HepG2 (cell line): ENCODE data around the gene RASL10A. TPM values are rescaled to one million over a fixed set of nuclear protein-coding genes. Genes with fewer than 3 reads are reported as not detected.

Experiments
- CCAR2 ChIP-seq: fragments of 200-400 bp; formaldehyde crosslinking; optimal IDR thresholded peaks from 2 replicates; pipeline ENCODE3; 2018; ENCODE audit warnings: low read depth, mild to moderate bottlenecking, low read length, moderate library complexity
- HNRNPUL1 ChIP-seq: fragments of 200-400 bp; formaldehyde crosslinking; IDR thresholded peaks from 2 replicates; pipeline ENCODE4 v1.6.1; 2017; ENCODE audit warnings: low read depth, mild to moderate bottlenecking, low read length, moderate library complexity
- KLF16 ChIP-seq, 2 experiments: sonication (generic) in 1 of 2; formaldehyde crosslinking in 1 of 2; IDR thresholded peaks; 2 replicates each; pipeline versions ENCODE4 v1.6.1 to v1.8.0; 2016 to 2023; ENCODE audit warnings: missing genetic modification reagents in 2 of 2, missing compliant biosample characterization in 1 of 2
- ZBTB7A ChIP-seq: sonication (generic); formaldehyde crosslinking; IDR thresholded peaks from 2 replicates; pipeline ENCODE4 v1.8.0; 2022; ENCODE audit warnings: mild to moderate bottlenecking, missing genetic modification reagents
- ZNF124 ChIP-seq: sonication (generic); formaldehyde crosslinking; IDR thresholded peaks from 2 replicates; pipeline ENCODE4 v1.4.0; 2020; ENCODE audit warnings: missing genetic modification reagents
- ZNF251 ChIP-seq: sonication (generic); formaldehyde crosslinking; IDR thresholded peaks from 2 replicates; pipeline ENCODE4 v1.9.0; 2021; ENCODE audit warnings: mild to moderate bottlenecking, missing genetic modification reagents
- ZNF367 ChIP-seq: sonication (generic); formaldehyde crosslinking; IDR thresholded peaks from 2 replicates; pipeline ENCODE4 v1.4.0; 2020; ENCODE audit warnings: missing genetic modification reagents, borderline replicate concordance
- ZNF468 ChIP-seq: sonication (generic); formaldehyde crosslinking; IDR thresholded peaks from 2 replicates; pipeline ENCODE4 v1.8.0; 2022; ENCODE audit warnings: mild to moderate bottlenecking, moderate library complexity, missing genetic modification reagents
- ZNF572 ChIP-seq: sonication (generic); formaldehyde crosslinking; IDR thresholded peaks from 2 replicates; pipeline ENCODE4 v1.5.1; 2020; ENCODE audit warnings: mild to moderate bottlenecking, missing genetic modification reagents
- ZNF589 ChIP-seq: sonication (generic); formaldehyde crosslinking; conservative IDR thresholded peaks from 2 replicates; pipeline ENCODE4 v1.8.0; 2022; ENCODE audit warnings: mild to moderate bottlenecking, moderate library complexity, missing genetic modification reagents
- ZNF7 ChIP-seq: IDR thresholded peaks from 2 replicates; pipeline ENCODE4 v1.6.1; 2016; ENCODE audit warnings: missing biosample characterization, missing genetic modification reagents
- polyA plus RNA-seq, 8 experiments: library from polyadenylated mRNA; depleted of rRNA in 3 of 8; stranded (reverse) in 7 of 8; unstranded in 1 of 8; fragments of >200 nt; fragmentation: Illumina TruSeq in 4 of 8; extraction: Trizol in 4 of 8; gene quantifications; 2 replicates each; pipeline versions ENCODE4 v1.2.1 to v1.2.3, GENCODE V29; 2011 to 2016; ENCODE audit warnings: low read depth in 4 of 8, missing spikeins in 1 of 8, mixed read lengths in 1 of 8; ENCODE audit not compliant: insufficient read depth in 1 of 8
- total RNA-seq, 5 experiments: library from RNA; depleted of rRNA; stranded (reverse); fragments of >200 nt; fragmentation: Illumina TruSeq; extraction: Trizol; gene quantifications; 2 replicates each; pipeline ENCODE4 v1.2.3, GENCODE V29; 2016; ENCODE audit warnings: low read depth in 1 of 5
- TF ChIP-seq, protein P1 (sequence below): sonication (generic); formaldehyde crosslinking; IDR thresholded peaks from 2 replicates; pipeline ENCODE4 v1.5.1; 2020; ENCODE audit warnings: mild to moderate bottlenecking, moderate library complexity, missing genetic modification reagents
- TF ChIP-seq, protein P2 (sequence below): sonication (generic); formaldehyde crosslinking; IDR thresholded peaks from 2 replicates; pipeline ENCODE4 v1.4.0; 2020; ENCODE audit warnings: missing genetic modification reagents
- TF ChIP-seq, protein P3 (sequence below): sonication (generic); formaldehyde crosslinking; conservative IDR thresholded peaks from 2 replicates; pipeline ENCODE4 v1.4.0; 2020; ENCODE audit warnings: missing genetic modification reagents
- TF ChIP-seq, protein P4 (sequence below): sonication (generic); formaldehyde crosslinking; IDR thresholded peaks from 2 replicates; pipeline ENCODE4 v1.8.0; 2022; ENCODE audit warnings: missing genetic modification reagents, mild to moderate bottlenecking, moderate library complexity, borderline replicate concordance

Gene RASL10A
- total and polyA plus RNA-seq, 2 of the 13 experiments (the other 11 are each of a cell fraction or from before 2014, with no cell fraction given), result 0.05 to 0.22 TPM

DNA sequence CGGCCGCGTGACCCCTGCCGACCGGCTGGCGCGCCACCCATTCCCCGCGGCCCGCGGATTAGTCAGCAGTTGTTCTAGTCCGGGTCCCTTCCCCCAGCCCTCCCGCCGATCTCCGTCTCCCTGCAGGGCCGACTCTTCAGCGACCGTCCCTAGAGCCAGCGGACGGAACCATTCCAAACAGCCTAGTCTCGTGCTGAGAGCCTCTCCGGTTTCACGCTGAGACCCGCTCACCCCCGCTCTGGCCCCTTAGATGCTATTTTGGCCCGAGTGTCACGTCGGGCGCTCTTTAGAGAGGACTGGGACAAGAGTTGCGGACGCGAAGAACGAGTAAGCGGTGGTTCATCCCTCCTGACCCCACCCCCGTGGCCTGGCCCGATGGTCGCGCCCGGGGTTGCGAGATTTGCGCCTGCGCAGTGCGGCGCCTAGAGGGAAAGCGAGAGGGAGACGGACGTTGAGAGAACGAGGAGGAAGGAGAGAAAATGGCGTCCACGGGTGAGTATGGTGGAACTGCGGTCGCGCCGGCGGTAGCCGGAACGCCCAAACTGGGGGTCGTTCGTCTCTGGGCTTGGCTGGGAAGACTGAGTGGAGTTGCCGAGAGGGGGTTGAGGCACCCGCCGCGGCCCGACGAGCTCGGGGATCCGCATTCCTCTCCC is 47.5 kb downstream of the RASL10A start, which contains the start of the genes EWSR1 and RHBDD3 (continued):
- TF ChIP-seq ZNF468 (CRISPR knock-in tag), result no peak
- peak; percentile 39 for TF ChIP-seq CCAR2
- TF ChIP-seq ZNF124, result no peak
- TF ChIP-seq KLF16 (CRISPR knock-in tag; IDR thresholded peaks at IDR 0.05), result peak in 1 of 2 experiments; percentile 36; a peak in 2 of 4 replicates
- TF ChIP-seq, protein P1, sequence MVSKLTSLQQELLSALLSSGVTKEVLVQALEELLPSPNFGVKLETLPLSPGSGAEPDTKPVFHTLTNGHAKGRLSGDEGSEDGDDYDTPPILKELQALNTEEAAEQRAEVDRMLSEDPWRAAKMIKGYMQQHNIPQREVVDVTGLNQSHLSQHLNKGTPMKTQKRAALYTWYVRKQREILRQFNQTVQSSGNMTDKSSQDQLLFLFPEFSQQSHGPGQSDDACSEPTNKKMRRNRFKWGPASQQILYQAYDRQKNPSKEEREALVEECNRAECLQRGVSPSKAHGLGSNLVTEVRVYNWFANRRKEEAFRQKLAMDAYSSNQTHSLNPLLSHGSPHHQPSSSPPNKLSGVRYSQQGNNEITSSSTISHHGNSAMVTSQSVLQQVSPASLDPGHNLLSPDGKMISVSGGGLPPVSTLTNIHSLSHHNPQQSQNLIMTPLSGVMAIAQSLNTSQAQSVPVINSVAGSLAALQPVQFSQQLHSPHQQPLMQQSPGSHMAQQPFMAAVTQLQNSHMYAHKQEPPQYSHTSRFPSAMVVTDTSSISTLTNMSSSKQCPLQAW (CRISPR knock-in tag), result peak; percentile 89
- TF ChIP-seq ZNF7 (CRISPR knock-in tag), result no peak
- TF ChIP-seq, protein P2, sequence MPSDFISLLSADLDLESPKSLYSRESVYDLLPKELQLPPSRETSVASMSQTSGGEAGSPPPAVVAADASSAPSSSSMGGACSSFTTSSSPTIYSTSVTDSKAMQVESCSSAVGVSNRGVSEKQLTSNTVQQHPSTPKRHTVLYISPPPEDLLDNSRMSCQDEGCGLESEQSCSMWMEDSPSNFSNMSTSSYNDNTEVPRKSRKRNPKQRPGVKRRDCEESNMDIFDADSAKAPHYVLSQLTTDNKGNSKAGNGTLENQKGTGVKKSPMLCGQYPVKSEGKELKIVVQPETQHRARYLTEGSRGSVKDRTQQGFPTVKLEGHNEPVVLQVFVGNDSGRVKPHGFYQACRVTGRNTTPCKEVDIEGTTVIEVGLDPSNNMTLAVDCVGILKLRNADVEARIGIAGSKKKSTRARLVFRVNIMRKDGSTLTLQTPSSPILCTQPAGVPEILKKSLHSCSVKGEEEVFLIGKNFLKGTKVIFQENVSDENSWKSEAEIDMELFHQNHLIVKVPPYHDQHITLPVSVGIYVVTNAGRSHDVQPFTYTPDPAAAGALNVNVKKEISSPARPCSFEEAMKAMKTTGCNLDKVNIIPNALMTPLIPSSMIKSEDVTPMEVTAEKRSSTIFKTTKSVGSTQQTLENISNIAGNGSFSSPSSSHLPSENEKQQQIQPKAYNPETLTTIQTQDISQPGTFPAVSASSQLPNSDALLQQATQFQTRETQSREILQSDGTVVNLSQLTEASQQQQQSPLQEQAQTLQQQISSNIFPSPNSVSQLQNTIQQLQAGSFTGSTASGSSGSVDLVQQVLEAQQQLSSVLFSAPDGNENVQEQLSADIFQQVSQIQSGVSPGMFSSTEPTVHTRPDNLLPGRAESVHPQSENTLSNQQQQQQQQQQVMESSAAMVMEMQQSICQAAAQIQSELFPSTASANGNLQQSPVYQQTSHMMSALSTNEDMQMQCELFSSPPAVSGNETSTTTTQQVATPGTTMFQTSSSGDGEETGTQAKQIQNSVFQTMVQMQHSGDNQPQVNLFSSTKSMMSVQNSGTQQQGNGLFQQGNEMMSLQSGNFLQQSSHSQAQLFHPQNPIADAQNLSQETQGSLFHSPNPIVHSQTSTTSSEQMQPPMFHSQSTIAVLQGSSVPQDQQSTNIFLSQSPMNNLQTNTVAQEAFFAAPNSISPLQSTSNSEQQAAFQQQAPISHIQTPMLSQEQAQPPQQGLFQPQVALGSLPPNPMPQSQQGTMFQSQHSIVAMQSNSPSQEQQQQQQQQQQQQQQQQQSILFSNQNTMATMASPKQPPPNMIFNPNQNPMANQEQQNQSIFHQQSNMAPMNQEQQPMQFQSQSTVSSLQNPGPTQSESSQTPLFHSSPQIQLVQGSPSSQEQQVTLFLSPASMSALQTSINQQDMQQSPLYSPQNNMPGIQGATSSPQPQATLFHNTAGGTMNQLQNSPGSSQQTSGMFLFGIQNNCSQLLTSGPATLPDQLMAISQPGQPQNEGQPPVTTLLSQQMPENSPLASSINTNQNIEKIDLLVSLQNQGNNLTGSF (CRISPR knock-in tag), result no peak
- TF ChIP-seq, protein P3, sequence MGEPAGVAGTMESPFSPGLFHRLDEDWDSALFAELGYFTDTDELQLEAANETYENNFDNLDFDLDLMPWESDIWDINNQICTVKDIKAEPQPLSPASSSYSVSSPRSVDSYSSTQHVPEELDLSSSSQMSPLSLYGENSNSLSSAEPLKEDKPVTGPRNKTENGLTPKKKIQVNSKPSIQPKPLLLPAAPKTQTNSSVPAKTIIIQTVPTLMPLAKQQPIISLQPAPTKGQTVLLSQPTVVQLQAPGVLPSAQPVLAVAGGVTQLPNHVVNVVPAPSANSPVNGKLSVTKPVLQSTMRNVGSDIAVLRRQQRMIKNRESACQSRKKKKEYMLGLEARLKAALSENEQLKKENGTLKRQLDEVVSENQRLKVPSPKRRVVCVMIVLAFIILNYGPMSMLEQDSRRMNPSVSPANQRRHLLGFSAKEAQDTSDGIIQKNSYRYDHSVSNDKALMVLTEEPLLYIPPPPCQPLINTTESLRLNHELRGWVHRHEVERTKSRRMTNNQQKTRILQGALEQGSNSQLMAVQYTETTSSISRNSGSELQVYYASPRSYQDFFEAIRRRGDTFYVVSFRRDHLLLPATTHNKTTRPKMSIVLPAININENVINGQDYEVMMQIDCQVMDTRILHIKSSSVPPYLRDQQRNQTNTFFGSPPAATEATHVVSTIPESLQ (CRISPR knock-in tag), result no peak
- TF ChIP-seq ZNF589 (CRISPR knock-in tag), result peak; percentile 42
- no peak for TF ChIP-seq ZNF251 (CRISPR knock-in tag)
- TF ChIP-seq ZBTB7A (CRISPR knock-in tag), result no peak
- no peak for TF ChIP-seq HNRNPUL1
- no peak for TF ChIP-seq ZNF367 (CRISPR knock-in tag)
- TF ChIP-seq, protein P4, sequence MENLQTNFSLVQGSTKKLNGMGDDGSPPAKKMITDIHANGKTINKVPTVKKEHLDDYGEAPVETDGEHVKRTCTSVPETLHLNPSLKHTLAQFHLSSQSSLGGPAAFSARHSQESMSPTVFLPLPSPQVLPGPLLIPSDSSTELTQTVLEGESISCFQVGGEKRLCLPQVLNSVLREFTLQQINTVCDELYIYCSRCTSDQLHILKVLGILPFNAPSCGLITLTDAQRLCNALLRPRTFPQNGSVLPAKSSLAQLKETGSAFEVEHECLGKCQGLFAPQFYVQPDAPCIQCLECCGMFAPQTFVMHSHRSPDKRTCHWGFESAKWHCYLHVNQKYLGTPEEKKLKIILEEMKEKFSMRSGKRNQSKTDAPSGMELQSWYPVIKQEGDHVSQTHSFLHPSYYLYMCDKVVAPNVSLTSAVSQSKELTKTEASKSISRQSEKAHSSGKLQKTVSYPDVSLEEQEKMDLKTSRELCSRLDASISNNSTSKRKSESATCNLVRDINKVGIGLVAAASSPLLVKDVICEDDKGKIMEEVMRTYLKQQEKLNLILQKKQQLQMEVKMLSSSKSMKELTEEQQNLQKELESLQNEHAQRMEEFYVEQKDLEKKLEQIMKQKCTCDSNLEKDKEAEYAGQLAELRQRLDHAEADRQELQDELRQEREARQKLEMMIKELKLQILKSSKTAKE (CRISPR knock-in tag), result no peak
- TF ChIP-seq ZNF572 (CRISPR knock-in tag), result 0 out of 2 replicates have a peak, but pooled peaks have one; percentile 19
